NCI-H2107 treated with DMSO at 0.1 percent for 48 hours (cell line): ENCODE data around the gene PPP2R1B.

Experiments used
- DNase-seq: peaks from one replicate; lab custom pipeline; 2025; ENCODE audit not compliant: unreplicated experiment; lab: John Stamatoyannopoulos, UW

Gene PPP2R1B

DNA sequence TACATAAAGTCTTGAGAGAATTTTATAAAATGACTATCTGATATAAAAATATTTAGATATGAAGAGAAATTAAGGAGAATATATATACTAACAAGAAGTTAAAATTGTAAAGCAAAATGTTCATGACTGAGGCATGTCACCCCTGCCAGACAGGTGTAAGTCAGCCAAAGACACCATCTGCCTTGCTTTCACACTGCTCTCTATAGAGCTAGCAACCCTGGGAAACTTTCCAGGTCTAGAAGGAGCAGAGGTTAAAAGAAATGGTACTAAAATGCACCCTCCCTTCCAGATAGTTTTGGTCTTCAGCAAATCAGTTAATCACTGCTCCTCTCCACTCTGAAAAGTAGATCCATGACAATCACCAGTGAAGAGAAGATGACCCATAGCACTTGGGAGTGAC lies 16.5 kb downstream of the PPP2R1B start:
- DNase-seq: no peak

DNA sequence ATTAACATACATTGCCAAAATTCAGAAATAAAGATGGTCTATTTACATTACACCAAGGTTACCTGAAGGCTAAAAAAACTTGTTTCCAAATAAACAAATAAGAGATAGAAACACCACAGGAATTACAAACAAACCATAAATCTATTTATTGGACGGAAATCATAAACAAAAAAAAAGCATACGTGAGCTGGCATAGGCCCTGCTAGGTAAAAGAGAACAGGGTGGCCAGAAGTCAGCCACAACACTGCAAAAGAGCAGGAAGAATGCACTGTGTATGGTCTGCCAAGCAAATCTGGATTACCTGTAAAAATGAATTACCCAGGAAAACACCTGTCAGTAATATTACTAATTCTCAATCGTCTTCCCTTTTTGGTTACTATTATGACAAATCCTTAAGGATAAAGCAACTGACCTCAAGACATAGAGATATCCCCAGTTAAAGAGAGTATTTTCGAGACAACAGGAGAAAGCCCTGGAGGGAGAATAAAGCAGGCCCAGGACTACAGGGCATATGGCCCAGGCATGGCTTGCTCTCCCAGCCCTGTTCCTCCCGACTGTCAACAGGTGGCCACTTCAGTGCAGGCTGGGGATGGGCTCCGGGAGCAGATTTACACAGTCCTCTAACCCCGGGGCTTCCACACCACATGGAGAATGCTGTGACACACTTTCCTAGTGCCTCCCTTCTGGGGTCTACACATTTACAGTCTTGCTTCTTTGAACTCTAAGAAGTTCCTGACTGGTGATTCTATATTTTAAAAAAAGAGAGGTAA lies 18.0 kb downstream of the PPP2R1B start:
- no peak for DNase-seq

DNA sequence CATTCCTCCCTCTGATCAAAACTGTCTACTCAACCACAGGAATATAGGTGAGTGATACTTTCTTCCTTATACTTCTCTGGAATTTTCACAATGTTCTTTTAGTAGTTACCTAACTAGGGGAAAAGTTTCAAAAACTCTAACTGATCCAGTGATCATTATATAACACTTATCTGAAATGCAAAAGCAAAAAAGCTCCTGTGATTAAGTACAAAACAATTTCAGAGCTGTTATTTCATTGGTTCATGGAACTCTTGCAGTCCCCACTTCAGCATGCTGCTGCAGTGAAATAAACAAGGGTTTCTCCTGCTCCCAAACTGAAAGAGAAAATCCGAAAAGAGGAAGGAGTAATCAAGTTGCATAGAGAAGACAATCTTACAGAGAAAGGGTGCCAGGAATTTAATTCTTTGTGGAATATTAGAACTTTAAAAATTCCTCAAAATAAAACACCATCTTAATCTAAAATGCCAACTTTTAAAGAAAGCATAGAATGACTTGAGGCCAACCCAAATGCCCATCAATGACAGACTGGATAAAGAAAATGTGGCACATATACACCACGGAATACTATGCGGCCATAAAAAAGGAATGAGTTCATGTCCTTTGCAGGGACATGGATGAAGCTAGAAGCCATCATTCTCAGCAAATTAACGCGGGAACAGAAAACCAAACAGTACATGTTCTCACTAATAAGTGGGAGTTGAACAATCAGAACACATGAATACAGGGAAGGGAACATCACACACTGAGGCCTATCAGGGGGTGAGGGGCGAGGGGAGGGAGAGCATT lies 20.3 kb downstream of the PPP2R1B start:
- no peak for DNase-seq

DNA sequence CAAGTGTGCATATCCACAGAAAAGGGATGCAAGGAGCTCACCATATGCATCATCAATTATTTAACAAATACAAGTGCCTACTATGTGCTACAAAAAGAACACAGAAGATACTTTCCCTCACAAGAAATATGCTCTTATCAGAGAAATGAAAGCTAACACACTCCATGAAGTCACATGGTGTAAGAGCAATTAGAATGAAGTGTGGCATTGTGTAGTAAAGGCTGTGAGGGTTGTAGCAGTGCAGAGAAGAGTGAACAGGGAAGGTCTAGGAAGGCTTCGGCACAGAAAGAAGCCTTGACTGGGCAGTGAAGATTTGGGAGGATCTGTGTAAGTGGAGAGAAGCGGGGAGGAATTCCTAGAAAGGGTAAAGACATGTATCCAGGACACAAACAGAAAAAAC lies 22.5 kb downstream of the PPP2R1B start:
- DNase-seq: no peak

DNA sequence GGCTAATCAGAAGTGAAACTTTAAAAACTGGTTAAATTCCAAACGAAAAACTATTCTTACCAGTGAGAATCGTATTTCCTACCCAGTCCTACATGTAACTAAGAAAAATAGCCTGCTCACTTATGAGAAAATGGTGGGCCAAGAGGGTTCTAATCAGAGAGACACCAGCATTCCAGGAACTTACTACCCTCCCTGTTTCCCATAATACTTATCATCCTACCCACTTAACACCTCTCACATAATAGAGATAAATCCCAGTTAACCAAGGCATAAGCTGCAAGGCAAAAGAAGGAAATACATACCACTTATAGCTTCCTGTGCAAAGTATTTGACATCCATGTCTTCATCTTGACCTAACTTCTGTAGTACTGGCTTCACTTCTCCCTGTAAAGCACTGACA lies 24.4 kb downstream of the PPP2R1B start:
- DNase-seq: no peak

DNA sequence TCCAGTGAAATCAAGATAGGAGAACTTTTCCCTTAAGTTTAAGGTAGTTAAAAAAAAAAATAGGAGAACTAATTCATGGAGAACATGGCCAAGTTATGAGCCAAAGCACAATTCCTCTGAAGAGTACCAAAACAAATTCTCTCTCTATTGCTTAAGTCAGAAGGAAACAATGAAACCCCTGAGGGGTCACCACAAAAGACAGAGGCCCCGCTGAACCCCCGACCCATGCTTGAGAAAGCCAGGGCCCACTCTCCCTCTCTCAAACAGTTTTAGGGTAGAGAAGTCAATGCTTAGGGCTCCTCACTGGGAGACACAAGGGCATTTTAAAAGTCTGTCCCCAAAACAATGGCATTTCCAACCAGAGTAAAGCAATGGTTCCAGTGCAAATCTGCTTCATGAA lies 26.9 kb downstream of the PPP2R1B start:
- DNase-seq: no peak

DNA sequence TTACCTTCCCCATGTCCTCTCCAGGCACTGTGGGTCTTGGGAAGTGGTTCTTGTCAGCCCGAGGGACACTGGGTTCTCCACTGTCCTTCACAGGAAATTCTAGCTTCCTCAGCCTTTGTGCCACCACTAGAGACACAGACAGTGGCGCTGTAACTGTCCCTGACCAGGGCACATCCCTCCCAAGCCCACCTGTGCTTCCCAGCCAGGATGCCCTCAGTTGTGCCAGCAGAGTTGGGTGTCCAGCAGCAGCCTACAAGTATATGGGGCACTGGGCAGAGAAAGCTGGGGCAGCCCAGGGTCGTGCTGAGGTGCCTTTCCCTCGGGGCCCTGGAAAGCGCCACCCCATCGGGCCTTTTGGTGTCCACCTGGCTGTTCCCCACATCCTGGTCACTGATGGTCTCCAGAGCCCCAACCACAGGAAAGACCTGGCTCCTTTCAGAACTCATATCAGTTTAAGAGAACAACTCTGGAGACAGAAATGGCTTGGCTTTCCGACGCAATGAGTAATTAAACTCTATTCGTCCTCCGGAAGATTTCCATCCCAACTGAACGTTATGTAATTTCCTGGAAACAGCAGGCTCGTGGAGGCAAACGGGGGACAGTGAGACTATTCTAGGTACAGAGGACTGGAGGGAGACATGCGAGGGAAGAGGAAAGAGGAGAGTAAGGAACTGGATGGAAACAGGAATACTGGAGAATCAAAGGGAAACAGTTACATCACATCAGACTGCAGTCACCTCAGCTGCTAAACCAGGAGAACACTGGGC lies 28.6 kb downstream of the PPP2R1B start:
- DNase-seq: no peak

DNA sequence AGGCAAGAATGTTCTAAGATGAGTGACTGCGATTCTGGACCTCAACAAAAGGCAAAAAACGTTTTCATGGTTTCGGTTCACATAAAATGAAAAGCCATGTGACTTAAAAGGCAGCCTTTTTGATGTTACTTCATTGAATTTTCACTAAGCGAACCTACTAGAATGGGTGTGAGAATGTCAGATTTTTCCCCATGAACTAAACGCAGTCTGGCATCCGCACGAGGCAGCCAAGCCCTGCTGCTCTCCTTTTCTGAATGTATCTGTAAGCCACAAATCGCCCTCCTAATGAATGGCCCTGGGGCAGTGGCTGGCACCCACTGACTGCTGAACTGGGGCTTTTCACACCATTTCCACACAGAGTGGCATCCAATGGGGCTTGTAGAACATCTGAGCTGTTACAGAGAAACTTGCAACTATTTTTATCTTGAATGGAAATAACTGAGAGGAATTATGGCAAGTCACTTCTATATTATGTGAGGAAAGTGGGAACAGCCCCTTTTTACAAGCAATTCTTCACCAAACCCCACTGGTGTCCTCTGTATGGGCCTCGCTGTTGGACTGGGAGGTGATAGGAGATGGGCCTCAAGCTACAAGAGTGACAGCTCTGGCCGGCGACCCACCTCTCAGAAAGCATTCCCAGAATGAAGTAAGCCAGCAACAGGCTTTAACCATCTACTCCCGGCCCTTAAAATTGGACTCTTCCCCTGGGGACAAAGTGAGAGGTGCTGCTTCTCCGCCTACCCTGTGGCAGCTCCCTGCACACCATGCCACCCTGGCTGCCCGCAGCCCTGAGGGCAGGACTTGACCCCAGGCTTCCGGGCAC lies 29.4 kb downstream of the PPP2R1B start:
- DNase-seq: no peak

DNA sequence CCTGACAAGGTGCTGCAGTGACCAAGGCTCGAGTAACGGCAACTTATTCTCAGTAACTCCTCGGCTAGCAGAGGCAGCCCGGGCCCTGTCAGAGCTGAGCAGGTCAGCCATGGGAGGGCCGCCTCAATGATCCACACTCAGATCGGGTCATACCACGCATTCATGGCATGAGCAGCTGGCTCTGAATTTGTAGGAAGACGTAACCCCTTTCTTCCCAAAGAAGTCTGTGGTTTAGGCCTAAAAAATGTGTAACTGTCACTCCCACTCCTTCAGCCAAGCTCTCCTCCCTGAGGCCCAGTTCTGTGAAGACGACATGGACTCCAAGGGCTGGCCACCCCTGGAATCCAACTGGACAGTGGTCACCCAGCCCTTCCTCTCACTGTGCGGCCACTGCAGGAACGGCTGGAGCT lies 30.0 kb downstream of the PPP2R1B start:
- no peak for DNase-seq

DNA sequence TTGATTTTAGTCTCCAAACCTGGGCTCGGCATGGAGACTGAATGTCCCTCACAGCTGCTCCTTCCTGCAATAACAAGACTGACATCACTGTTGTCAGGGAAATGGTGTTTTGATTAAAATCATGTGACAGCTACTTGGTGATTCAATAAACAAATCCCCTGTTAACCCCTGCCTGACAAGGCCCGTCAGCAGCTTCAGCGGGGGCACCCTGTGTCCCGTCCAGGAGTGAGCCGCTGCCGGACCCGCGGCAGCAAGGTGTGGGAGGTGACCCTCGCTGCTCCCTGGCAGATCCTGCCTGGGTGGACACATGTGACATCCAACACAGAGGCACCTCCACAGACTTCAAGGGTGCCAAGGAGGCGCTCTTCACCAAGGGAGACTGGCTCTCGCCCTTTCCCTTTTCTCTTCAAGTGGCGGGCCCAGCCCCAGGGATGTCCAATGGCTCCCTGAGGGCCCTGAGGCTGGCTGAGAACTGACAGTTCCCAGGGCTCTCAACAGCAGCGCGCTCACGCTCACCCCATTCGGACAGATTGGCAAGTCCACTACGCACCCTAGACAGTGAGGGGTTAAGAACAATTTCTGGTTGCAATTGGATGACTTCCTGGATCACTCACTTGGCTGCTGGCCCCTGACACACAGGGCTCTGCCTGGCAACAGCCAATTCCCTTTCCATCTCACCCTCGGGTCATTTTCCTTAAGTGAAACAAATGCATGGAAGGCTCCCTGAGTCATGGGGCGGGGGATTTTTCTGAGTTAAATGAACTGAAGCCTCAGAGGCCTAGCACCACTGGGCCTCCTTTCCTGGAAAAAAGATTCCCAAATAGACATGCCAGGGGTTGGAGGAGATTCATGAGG lies 30.7 kb downstream of the PPP2R1B start:
- DNase-seq: peak; percentile 83

DNA sequence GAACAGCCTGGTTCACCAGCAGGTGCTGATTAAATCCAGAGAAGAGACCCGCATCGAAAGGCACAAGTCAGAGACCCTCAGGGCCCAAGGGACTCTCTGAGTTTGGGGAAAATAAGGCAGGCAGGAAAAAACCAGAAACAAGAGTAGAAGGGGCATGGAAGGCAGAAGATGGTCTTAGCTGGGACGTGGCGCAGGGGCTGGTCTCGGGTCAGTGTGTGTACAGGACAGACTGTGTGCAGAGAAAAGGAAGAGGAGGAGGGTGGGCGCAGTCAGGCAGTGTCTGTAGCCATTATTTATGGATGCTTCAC lies 31.3 kb downstream of the PPP2R1B start:
- no peak for DNase-seq

DNA sequence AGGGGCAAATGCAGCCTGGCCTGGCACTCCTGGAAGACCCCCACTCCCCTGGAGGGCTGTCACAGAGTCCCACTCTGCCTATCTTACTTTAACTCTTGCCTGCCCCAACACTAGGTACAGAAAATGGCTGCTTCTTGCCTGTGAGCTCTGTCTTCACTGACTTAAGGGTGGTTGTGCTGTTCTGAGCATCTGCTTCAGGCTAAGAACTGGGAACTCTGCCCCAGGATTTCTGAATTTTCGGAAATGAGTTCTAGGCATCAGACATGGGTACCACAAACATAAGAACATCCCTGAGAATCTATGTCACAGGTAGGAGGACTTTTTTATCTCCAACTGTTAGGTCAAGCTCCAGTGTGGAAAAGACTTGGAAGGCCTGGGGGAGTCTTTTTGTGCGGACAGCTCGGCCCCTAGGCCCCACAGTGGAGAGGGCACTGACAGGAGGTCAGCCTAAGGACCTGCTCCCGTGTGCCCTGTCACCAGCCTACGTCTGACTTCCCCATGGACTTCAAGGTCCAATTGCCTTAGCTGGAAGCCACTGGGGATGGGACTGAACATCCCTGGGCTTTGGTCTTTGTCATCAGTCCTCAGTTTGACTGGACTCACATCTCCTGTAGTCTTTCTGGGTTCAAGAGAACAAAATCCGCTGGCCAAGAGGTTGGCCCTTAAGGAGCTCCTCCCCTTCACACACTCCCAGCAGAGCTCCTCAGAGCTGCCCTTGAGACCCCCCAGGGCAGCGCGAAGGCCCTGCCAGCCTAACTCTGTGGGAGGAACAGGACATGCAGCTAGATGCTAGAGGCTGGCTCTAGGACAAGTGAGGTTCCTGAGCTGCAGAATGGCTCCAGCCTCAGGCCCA lies 31.9 kb downstream of the PPP2R1B start:
- DNase-seq: no peak

DNA sequence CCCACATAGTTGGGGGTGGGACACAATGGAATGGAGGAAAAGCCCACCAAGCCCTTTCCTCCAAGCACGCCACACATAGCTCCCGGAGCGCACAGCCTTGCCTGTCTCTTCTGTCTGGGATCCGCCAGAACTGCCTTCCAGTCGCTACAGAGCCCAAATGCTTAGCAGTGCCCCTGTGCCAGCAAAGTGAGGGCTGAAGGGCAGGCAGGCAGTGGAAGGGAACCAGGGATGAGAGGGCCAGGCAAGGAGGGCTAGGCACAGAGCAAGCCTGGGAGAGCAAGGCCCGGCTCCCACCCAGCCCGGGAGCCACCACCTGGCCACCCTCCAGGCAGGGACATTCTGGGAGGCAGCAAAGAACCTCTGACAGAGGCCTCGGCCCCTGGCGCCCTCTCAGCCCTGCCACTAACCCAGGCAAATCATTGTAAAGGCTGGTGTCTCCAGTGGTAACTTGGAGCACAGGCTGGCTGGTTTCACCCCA lies 32.5 kb downstream of the PPP2R1B start:
- no peak for DNase-seq

DNA sequence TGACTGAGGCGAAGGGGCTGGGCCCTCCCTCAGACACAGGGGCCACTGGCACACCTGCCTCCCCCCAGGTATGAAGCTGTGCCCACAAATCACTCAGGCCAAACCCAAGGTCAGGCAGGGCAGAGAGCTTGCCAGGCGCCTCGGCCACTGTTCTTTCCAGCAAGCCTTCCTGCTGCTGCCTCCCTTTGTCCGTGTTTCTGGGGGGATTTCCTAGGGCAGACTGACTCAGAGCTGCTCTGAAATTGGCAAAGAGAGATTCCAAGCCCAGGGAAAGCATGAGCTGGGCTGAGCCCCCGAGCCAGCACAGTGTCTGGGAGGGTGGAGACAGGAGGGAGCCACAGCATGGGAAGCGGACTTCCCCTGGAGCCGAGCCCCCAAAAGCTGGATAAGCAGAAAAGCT lies 33.2 kb downstream of the PPP2R1B start:
- no peak for DNase-seq

DNA sequence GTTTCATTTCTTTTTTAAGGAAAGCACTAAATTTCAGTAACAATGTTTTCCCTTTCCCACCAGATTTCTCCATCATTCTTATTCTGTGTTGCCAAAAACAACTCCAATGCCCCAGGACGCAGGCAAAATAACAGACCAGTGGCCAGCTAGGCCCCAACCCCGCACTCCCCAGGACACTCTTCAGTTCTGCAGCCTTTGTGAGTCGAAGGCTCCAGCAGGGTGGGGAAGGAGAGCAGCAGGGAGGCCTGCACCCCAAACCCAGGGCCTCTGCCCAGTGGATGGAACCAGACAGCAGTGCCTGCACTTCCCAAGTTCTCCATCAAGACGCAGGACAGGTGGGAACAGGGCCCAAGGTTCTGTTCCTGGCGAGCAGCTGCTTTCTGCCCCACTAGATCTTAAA lies 34.4 kb downstream of the PPP2R1B start:
- DNase-seq: no peak

DNA sequence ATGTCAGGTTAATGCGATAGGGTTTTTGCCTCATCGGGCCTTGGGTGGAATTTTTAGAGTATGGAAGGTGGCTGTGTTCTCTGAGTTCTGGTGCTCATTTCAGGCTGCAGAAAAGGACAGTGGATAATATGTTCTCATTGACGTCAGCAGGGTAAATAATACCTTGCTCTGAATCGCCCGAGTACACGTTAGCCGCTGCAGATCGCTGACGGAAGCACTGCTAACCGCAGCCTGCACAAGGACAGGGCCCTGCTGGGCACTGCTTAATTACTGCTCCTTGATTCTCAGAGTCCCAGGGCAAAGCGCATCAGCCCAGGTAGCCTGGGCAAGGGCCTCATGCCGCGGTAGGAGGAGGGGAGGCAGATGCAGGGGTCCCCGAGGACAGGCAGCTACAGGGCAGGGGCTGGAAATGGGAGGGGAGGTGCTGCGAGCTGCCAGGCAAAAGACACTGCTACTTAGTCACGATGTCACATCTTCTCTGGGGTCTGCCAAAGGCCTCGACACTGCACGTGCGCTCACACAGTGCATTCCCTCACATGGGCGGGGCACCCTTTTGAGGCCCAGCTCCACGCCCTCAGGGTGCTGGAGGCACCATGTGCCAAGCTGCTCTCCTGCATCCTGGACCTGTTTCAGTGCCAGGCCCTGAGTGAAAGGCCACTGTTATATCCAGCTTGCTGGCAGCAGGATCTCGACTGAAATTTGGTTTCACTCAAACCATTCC lies 35.2 kb downstream of the PPP2R1B start:
- DNase-seq: peak; percentile 69

DNA sequence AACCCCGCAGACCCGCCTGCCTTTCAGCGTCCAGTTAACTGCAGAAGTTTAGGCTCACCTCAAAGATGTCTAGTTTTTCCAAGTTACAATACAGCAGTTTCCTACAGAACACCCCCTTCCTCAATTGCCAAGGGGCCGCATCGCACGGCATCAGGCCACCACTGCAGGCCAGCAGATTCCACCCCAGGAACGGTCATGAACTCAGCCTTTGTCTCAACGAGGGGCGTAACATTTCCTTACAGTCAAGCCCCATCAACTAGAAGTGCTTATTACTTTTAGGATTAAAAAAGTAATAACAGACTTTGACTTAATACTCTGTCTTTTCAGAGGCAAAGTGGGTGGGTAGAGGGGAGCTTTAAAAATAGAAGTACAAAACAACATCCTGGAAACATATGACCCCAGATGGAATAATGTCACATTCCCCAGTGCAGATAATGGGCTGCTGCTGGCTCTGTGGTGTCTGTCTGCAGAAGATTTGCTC lies 36.3 kb downstream of the PPP2R1B start:
- no peak for DNase-seq

DNA sequence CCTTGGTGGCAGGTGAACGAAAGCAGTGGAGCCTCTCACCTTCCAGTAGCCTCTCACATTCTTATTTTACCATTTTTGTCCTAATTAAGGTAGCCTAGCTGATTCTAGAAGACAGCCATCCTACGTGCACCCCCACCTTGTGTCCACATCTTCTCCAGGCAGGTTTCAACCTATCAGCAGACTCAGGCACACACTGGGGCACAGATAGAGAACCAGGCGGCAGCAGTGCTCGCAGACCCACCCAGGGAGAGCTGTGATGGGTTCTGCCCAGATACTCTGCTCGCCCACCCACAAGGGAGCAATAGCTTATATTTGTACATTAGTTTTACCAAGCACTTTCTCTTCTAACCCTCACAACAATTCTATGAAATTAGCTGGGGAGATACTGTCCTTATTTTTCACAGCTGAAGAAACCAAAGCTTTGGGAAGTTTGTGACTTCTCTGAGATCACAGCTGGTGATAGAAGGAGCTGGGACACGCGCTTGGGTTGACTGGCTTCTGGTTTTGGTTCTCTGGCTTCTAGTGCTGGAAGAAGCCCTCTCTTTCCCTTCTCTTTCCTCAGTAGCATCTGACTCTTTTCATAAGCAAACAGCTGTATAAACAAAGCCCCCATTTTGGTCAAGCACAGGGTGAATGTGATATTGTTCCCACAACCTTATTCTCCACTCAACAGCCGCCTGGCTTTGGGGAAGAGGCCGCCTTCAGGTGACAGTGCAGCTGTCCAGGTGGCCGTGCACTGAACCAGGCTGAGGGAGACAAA lies 36.9 kb downstream of the PPP2R1B start:
- DNase-seq: peak; percentile 50
